ENCODE data around the gene LAMC3.

GRCh38 chr9:131013015-131013755 is 4.2 kb downstream of the LAMC3 start:
- no peak for TF ChIP-seq CTCF (IDR thresholded peaks at IDR 0.05)
- TF ChIP-seq POLR2AphosphoS5 (IDR thresholded peaks at IDR 0.05) = no peak
- TF ChIP-seq POLR2A (IDR thresholded peaks at IDR 0.05) = no peak
- TF ChIP-seq EP300 (IDR thresholded peaks at IDR 0.05; ENCODE audit: low read depth) = no peak
